ENCODE results near the gene HSDL2.
A peak's percentile ranks its signal among the peaks of the same experiment; 100 is the strongest.
"Not testable (repeated sequence)": the region's sequence is repeated elsewhere in the genome, so short reads cannot be mapped to it uniquely, and the experiment has no call there.

HSDL2 gene

DNA sequence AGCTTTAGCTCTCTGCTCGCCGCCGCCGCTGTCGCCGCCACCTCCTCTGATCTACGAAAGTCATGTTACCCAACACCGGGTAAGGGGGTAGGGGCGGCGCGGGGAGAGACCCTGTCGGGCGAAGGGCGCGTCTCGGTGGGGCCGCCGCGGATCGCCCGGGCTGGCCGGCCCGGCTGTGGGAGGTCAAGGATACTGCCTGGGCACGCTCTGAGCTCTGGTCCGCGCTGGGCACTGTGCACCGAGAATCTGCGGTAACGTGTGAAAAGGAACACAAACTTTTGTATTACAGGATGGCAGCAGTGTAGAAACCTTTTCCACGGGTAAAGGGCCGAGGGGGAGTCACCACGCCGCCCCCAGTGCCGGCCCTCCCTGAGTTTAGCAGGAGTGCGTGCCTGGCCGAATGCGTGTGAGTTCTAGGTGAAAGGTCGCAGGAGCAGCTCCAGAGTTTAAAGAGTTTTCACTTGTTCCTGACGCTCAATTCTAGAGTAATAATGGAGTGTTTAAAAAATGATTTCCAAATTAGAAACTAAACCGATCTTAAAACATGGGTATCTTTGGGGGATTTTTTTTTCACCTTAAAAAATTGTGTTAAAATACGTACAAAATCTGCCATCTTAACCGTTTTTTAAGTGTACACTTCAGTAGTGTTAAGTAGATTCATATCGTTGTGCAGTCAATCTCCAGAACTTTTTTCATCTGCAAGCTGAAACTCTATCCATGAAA lies at the start of gene HSDL2:
TSS of gene HSDL2 (plus strand) at position 7 of the 723 bp plus-strand sequence. CDS start at position 63, 56 bp downstream.
- DNase-seq = no peak

DNA sequence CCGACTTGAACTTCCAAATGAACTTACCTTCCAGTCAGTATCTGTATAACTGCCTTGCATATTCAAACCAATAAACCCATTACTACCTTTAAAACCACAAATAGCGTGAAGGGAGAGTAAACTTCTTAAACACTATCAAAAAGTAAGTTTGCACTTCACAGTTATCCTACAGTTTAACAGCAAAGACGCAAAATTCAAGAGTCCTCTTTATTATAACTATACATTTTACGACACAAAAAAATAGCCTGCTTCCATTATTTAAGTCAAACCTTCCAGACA lies 48.3 kb upstream of the HSDL2 start:
- no peak for DNase-seq

DNA sequence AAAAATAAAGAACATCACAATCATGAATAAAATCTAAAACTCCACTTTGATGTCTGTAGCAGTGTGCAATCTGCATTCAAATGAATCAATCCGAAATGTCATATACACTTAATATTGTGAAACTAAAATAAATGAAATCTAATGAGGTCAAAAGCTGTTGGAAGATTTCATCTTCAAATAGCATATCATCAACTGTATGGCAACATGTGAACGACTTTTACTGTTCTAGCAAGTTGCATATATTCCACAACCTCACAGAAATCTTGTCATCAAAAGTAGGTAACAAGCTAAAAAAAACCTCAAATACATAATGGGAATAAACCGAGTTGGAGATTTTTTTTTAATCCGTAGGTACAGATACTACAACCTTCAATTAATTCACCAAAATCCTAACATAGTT lies 47.7 kb upstream of the HSDL2 start:
- no peak for DNase-seq

DNA sequence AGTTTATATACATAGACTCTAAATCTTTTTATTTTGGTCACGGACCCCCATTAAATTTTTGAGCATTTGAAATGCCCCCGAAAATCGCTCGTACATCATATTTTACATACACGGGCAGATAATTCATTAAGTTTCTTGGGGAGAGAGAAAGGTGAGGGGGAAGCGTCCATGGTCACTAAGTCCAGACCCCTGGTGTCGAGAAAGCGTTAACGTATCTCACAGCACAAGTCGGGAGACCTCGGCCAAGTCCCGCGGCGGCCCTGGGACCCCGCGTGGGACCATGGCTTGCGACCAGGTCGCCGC lies 47.3 kb upstream of the HSDL2 start:
- no peak for DNase-seq

DNA sequence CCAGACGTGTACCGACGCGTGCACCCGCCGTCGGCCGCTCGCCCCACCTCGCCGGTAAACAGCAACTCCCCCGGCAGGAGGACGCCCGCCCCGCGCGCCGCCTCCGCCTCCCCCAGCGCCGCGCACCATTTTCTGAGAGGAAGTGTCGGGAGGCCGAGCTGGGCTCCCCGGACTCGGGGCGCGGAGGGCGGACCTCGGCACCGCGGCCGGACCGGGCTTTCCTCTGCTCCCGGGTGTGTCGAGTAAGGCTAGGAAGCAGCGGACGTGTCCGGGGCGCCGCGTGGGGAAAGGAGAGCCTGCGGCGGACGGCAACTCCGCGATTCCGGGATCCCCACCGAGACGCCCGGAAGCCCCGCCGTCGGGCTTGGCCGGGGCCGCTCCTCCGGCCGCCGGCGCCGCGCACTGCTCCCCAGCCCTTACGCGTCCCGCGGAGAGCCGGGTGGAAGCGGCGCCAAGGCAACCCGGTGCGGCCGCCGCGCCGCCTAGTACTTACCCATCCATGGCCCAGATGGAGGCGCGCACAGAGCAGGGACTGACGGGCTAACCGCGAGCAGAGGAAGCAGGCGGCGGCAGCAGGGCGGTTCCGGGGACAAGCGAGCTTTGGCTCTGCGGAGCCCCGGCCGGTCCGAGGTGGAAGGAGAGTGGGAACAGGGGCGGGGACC lies 46.8 kb upstream of the HSDL2 start, which contains the start of gene PTBP3:
TSS of gene PTBP3 (minus strand) at position 643 of the 662 bp plus-strand sequence. CDS start 35,754 bp downstream, outside the sequence.
- peak; percentile 73 to 77 for DNase-seq

DNA sequence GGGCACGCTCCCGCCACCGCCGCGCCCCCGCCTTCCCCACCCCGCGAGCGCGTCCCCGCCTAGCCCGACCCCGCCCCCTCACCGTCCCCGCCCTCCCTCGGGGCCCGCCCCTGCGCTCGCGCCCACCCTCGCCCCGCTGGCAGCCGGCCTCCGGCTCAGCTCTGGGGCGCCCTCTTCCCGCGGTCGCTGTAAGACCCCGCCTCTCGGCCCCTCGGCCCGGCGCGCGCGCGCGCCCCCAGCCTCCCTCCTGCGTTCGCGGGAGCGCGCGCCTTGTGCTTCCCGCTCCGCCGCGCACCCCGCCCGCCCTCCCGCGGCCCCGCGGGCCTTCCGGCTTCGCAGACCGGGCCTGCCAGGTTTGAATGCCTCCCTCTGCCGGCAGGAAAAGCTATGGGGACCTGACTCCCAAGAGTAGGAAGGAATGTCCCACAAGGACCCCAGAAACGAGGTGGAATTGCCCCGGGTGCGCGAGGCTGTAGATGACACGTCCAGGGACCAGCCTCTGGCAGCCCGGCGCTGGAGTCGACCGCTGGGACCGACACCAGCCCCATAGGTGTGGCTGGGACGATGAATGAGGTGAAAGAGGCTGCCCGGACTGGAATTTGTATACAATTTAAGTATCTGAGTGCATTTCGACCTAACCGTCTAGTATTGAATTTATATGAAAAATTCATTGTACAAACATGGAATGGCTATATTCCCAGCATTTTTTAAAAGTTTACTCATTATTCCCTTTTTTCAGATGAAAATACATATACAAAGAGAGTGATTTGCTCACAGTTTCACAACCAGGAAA lies 46.1 kb upstream of the HSDL2 start:
- peak; percentile 93 to 94 for DNase-seq

DNA sequence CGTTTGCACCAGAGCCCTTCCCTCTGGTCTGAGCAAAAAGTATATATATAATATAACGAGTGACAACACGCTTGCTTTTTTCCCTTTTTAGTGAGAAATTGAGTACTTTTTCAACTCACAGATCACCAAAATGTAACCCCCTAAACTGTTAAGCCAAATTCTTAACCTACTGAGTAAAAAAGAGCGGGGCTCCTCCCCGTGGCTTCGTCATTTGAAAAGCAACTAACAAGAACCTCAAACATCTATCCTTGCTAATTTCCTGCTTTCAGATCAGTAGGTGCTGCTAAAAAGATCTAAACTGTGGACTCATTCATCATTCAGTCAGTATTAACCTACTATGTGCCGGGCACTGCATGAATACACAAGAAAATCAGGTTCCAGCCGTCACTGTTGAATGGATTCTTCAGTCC lies 45.5 kb upstream of the HSDL2 start:
- peak; percentile 20 to 32 for DNase-seq

DNA sequence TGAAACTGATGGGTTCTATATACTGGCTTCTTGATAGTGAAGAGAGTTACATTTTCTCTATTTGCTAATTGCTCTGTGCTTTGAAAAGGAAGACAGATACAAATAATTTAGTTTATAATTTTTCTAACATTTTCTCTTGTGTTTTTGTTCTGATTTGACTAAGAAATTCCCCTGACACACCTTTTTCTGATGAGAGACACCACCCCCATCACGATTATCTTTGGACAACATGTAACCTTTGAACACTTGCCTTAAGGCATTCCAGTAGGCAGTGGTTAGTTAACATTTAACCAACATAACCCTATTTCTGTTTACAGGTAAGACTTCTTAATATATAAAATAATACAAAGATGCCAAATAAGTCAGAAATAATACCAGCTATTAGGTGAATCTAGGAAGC lies 42.4 kb upstream of the HSDL2 start:
- DNase-seq = no peak

DNA sequence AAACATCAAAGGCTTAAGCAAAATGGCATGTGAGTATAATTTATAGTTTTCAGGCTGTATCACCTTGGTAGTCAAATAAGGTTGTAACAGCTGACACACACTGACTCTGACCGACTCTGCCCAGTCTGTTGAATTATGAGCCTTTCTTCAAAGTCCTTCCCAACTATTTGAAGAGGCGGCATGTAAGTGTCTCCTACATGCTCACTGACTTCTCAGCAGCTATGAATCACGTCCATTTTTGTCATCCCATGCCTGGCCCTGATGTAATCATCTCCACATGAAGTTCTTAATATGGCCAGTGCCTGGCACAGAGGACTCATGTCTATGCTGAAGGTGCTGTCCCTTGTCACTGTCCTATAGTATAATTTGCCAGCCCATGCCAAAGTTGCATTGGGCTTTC lies 41.3 kb upstream of the HSDL2 start:
- no peak for DNase-seq

DNA sequence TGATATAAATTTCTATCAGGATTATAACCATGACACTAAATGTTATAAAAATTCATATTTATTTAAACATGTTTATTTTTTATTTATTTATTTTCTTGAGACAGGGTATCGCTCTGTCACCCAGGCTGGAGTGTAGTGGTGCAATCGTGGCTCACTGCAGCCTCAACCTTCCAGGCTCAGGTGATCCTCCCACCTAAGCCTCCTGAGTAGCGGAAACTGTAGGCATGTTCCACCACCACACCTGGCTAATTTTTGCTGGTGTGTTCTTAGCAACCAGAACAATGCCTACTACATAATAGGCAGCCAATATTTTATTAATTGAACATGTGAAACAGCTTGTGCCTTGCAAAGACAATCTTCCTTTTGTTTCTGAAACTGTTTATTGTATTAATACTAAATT lies 40.0 kb upstream of the HSDL2 start:
- DNase-seq = no peak

DNA sequence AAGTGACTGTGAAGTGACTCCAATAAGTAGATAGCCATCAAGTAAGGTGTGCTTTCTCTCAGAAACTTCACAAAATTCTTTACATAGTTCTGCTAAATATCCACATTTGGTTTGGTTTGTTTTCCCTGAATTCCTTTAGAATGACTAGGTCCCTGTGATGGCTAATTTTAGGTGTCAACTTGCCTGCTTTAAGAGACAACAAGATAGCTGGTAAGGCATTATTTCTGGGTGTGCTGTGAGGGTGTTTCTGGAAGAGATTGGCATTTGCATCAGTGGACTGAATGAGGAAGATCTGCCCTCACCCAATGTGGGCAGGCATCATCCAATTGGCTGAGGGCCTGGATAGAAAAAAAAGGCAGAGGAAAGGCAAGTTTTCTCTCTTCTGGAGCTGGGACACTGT lies 38.2 kb upstream of the HSDL2 start:
- DNase-seq = no peak

DNA sequence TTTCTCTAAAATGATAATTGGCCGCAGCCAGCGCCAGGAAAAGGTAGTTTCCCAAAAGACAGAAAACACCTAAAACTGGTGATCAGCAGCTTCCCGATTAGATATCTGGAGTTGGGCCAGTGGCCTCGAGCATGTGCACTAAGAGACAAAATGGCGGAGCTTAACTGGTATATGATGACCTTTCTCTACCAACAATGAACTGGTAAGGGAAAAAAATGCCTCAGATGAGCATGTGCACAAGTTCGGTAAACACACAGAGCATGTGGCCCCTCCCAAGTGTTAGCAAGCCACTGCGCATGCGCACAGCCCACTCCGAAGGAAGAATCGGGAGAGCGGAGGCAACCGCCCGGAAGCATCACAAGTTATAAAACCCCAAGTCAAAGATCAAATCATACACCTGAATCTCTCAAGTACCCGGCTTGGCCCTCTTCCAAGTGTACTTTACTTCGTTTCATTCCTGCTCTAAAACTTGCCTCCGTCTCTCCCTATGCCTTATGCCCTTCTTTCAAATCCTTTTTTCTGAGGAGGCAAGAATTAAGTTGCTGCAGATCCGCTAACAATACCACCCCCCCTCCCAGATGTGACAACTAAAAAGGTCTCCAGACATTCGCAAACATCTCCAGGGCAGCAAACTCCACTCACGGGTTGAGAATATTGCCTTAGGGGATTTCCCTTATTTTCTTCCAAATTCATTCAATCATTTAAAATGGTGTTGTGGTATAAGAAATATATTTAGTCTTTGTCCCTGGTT lies 31.5 kb upstream of the HSDL2 start:
- peak; percentile 75 to 78 for DNase-seq

DNA sequence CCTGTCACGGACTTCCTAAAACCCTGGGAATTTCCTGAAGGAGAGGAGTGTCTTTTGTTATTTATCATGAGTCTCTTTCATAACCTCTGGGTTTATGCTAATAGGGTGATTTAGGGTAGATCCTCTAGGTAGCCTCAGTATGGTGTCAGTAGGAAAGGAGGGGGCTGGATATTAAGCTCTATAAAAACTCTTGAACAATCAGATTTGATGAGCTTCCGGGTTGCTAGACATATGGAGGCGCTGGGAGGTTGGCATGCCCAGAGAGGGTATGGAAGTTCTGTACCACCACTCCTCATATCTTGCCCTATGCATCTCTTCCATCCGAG lies 30.9 kb upstream of the HSDL2 start:
- no peak for DNase-seq

DNA sequence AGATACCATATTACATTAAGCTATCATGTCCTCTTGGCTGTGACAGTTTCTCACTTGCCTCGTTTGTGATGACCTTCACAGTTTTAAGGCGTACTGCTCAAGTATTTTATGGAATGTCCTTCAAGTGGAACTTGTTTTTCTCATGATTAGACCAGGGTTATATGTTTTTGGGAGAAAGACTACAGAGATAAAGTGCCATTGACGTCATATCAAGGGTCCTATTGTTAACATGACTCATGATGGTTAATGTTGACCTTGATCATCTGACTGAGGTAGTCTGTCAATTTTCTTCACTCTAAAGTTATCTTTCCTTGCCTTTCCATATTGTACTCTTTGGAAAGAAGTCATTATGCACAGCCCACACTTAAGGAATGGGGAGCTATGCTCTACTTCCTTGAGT lies 28.7 kb upstream of the HSDL2 start:
- no peak for DNase-seq

DNA sequence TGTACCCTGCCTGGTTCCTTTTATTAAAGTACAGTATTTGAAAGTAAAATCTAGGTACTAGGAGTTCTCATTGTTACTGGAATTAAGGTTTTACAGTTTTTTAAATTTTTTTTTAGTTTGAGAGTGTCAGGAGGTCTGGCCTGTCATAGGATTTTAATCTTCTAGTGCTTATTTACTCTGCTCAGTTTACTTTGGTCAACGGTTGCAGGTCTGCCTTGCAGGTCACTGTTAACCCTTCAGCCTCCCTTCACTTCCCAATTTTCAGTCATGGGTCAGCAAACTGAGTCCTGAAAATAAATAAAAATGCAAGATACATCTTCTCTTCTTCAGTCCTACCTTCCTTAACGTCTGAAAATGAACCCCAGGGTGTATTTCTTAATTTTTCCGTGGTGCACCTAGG lies 27.7 kb upstream of the HSDL2 start:
- no peak for DNase-seq

DNA sequence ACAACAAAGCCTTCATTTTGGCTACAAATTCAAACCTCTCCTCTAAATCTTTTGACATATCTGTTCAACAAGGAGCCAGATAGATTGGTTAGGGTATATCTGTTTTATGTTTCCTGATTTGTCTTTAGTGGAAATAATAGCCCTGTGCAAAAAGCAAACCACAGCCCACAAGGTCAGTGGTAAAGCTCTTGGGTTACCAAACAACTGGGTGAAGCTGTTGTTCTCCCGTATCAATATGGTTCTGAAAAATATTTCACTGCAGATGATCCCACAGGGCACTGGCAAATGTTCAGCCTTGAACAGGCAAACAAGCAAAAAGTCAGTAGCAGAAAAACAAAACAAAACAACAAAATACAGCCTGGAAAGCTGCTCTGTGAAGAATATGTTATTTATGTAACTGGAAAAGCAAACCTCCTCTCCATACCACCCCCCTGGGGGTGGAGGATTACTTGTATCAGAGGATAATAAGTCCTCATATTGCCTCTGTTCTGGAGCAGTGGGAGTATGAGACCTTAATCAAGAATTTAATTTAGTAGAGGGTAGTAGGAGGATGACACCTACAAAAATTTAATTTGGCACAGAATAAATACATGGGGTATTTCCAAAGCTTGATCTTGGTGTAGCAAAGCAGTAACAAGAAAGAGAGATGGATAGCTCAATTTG lies 25.7 kb upstream of the HSDL2 start:
- no peak for DNase-seq

DNA sequence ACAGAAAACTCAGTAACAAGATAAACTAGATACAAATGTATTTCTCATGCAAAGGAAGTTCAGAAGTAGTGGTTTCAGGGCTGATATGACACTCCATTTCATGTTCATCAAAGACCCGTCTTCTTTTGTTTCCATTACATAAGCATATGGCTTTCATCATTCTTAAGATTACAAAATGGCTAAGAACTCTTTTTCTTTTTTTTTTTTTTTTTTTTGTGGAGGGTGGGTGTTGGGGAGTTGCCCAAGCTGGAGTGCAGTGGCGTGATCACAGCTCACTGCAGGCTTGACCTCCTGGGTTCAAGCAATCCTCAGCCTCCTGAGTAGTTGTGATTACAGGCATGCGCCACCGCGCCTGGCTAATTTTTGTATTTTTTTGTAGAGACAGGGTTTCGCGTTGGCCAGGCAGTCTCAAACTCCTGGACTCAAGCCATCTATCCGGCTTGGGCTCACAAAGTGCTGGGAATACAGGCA lies 24.4 kb upstream of the HSDL2 start:
- no peak for DNase-seq

DNA sequence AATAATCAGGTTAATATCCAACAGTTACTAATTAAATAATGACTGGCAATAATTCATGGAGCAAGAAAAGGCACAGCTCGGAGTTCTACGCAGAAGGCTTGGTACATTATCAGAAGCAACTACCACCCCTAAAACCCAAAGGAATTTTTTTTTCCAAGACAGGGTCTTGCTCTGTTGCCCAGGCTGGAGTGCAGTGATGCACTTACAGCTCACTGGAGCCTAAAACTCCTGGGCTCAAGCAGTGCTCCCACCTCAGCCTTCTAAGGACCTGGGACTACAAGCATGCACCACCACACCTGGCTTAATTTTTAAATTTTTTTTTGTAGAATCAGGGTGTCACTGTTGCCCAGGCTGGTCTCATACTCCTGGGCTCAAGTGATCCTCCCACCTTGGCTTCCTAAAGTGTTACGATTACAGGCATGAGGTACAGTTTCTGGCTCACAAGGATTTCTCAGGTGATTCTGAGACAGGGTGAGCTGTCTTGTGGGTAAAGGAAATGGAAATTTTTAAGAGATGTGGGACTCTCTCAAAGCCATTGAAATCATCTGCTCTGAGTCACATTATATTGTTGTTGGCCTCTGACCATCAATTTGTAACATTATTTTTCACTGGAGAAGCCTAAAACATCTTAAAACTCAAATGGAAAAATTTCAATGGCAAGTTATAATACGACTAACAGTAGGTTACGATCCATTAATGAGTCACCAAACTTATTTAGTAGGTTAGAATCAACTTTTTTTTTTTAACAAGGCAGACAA lies 19.7 kb upstream of the HSDL2 start:
- DNase-seq = no peak

DNA sequence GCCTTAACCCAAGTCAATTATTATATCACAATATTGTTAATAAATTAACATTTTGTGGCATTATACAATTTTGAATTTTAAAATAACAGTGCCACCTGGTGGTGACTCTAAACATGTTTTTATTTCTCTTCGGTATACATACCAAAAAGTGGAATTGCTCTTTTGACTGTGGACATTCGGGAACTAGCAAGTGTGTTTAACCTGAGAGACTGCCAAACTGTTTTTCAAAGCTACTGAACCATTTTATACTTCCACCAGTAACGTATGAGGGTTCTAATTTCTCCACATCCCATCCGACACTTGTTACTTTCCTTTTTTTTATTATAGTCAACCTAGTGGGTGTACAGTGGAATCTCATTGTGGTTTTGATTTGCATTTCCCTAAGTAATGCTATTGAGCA lies 18.3 kb upstream of the HSDL2 start:
- peak in 1 of 2 donors; percentile 36 for DNase-seq

DNA sequence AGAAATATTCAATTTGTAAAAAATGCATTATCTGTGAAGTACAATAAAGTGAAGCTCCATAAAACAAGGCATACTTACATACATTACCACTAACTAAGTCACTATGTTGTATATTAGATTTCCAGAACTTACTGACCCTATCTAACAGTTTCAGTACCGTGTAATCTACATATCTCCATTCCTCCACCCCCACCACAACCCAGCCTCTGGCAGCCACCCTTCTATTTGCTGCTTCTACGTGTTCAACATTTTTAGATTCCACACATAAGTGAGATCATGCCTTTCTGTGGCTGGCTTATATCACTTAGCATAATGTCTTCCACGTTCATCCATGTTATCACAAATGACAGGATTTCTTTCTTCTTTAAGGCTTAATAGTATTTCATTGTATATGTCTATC lies 15.1 kb upstream of the HSDL2 start:
- DNase-seq = no peak

DNA sequence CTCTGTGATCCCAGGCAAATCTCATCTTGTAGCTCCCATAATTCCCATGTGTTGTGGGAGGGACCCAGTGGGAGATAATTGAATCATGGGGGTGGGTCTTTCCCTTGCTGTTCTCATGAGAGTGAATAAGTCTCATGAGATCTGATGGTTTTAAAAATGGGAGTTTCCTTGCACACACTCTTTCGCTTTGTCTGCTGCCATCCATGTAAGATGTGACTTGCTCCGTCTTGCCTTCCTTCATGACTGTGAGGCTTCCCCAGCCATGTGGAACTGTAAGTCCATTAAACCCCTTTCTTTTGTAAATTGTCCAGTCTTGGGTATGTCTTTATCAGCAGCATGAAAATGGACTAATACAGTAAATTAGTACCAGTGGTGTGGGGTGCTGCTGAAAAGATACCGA lies 14.7 kb upstream of the HSDL2 start:
- DNase-seq = not testable (repeated sequence)

DNA sequence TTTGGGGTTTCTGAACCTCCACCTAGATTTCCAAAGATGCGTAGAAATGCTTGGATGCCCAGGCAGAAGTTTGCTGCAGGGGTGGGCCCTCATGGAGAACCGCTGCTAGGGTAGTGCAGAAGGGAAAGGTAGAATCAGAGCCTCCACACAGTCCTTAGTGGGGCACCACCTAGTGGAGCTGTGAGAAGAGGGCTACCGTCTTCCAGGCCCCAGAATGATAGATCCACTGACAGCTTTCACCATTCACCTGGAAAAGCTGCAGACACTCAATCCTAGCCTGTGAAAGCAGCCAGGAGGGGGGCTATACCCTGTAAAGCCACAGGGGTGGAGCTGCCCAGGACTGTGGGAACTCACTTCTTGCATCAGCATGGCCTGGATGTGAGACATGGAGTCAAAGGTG lies 13.3 kb upstream of the HSDL2 start:
- DNase-seq = no peak
